ENCODE results near the gene BTBD19. TPM values are rescaled to one million over a fixed set of nuclear protein-coding genes. Genes with fewer than 3 reads are reported as not detected.

The BTBD19 gene
- total and polyA plus RNA-seq, 9 of the 15 experiments (the other 6 are each of a cell fraction or from before 2014, with no cell fraction given) = 0.22 to 2.0 (median 0.95) TPM

DNA sequence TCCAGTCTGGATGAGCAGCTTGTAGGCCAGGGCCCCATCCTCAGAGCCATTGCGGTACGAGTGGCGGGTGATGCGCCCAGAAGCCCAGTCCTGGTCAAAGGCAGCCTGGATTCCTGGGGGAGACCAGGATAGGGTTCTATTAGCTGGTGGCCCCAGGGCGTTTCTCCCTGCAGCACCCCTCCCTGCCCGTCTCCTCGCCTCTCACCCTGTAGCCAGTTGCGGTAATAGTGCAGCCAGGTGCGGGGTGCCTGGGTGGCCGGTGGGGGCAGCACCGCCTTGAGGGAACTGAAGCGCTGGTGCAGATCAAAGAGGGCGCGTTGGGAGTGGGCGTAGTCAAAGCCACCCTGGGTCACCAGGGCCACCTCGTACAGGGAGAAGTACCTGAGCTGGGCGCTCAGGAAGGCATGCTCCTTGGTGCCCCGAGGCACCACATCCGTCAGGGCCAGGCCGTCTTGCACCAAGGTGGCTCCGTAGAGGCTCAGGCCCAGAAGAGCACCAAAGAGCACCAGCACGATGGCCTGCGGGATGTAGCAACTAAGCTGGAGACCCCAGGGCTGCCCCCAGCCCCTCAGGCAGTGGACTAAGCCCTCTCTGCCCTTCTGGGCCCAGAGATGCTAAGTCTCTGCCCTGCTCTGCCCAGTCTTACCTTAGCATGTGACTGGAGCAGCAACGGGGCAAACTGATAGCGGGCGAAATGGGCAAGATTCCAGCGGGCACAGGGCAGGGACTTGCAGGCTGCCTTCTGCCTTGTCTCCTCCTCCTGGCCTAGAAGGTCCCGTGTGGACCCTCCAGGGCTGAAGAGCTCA lies 19.1 kb downstream of the BTBD19 start:
- ChIA-PET CTCF (ENCODE audit: low intra/inter-chr PET ratio) (no interaction called here), POLR2A (interaction anchor here (0.6 to 11.1 kb wide), 12 partner anchors 7 to 513 kb away, joined by 3 to 217 read pairs (median 4); partner anchors contain the start of genes MUTYH, PTCH2 and TOE1)
- Histone ChIP-seq H3K4me3 (no peak overlapping the region), H3K27me3 (ENCODE audit: control insufficient read depth in 2 of 2, insufficient read depth in 2 of 2, low read length in 2 of 2) (no peaks in the 10 kb centered on the region), H4K20me1 (replicated peaks; ENCODE audit: control insufficient read depth, insufficient read depth, low read length) (no peaks in the 10 kb centered on the region), H3K9me3 (replicated peaks; ENCODE audit: control insufficient read depth, insufficient read depth, low read depth, low read length) (no peaks in the 10 kb centered on the region), H2AFZ (ENCODE audit: low read depth, low read length) (peak overlapping the region; percentile 88), H3K27ac (ENCODE audit: extremely low read depth, low read depth, low read length) (no peak overlapping the region), H3K79me2 (ENCODE audit: control insufficient read depth, insufficient read depth, low read length) (no peaks in the 10 kb centered on the region), H3K9ac (ENCODE audit: insufficient read depth in 1 of 2, low read depth in 2 of 2, low read length in 2 of 2) (peak overlapping the region in 1 of 2 experiments; percentile 85; a peak in 2 of 4 replicates), H3K9me1 (ENCODE audit: control insufficient read depth, insufficient read depth, low read length) (no peaks in the 10 kb centered on the region), H3K36me3 (ENCODE audit: control insufficient read depth, insufficient read depth, low read length) (no peaks in the 10 kb centered on the region), H3K4me2 (ENCODE audit: insufficient read depth, low read length) (no peak overlapping the region), H3K4me1 (replicated peaks in 1 of 2; ENCODE audit: control insufficient read depth in 2 of 2, insufficient read depth in 2 of 2, low read length in 2 of 2) (peaks cover 29 to 67% of the 10 kb centered on the region in 2 experiments)
- no TSS peak for BruUV-seq (replicated peaks)
- FAIRE-seq (no peak), ATAC-seq (peak; percentile 36), DNase-seq (ENCODE audit: extremely low read depth in 1 of 4, low spot score in 3 of 4) (peak in 3 of 4 experiments; percentile 38 to 55 (median 48))
- 76% methylated on average over 28 of the region's 28 CpGs for WGBS (ENCODE audit: insufficient coverage, low coverage, missing lambda C conversion rate)
- in situ Hi-C loops (cut with MboI) (no loop called here), intact Hi-C loops (cut with micrococcal nuclease) (no loop called here)
- no peak for TF ChIP-seq U2AF1 (optimal IDR thresholded peaks at IDR 0.05; ENCODE audit: low read depth, low read length)
- TF ChIP-seq RAD21 (CRISPR knock-in tag; conservative IDR thresholded peaks at IDR 0.05 in 1 of 2, IDR thresholded peaks at IDR 0.05 in 1 of 2) = no peak
- peak; percentile 38; the same call in 1 of the 2 replicates for TF ChIP-seq EGR1 (conservative IDR thresholded peaks at IDR 0.05)
- no peak for TF ChIP-seq FIP1L1 (IDR thresholded peaks at IDR 0.05; ENCODE audit: low read depth, low read length, poor library complexity, severe bottlenecking)
- TF ChIP-seq ZNF184 (CRISPR knock-in tag; IDR thresholded peaks at IDR 0.05) = no peak
- TF ChIP-seq ZFP30 (CRISPR knock-in tag; IDR thresholded peaks at IDR 0.05; ENCODE audit: borderline replicate concordance) = no peak
- peak; percentile 90; the same call in 1 of the 2 replicates for TF ChIP-seq TCF7 (IDR thresholded peaks at IDR 0.05; ENCODE audit: borderline replicate concordance)
- TF ChIP-seq, protein P1, sequence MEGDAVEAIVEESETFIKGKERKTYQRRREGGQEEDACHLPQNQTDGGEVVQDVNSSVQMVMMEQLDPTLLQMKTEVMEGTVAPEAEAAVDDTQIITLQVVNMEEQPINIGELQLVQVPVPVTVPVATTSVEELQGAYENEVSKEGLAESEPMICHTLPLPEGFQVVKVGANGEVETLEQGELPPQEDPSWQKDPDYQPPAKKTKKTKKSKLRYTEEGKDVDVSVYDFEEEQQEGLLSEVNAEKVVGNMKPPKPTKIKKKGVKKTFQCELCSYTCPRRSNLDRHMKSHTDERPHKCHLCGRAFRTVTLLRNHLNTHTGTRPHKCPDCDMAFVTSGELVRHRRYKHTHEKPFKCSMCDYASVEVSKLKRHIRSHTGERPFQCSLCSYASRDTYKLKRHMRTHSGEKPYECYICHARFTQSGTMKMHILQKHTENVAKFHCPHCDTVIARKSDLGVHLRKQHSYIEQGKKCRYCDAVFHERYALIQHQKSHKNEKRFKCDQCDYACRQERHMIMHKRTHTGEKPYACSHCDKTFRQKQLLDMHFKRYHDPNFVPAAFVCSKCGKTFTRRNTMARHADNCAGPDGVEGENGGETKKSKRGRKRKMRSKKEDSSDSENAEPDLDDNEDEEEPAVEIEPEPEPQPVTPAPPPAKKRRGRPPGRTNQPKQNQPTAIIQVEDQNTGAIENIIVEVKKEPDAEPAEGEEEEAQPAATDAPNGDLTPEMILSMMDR (IDR thresholded peaks at IDR 0.05 in 2 of 3, conservative IDR thresholded peaks at IDR 0.05 in 1 of 3; ENCODE audit: insufficient read depth in 2 of 3, low read depth in 1 of 3, low read length in 3 of 3) = peak; percentile 39 to 60 (median 44); a peak in 4 of 6 replicates
- TF ChIP-seq GABPB1 (CRISPR knock-in tag; IDR thresholded peaks at IDR 0.05) = no peak
- no peak for TF ChIP-seq MXI1 (IDR thresholded peaks at IDR 0.05; ENCODE audit: low read depth, low read length)
- 0 out of 2 replicates have a peak, but pooled peaks have one; percentile 24 for TF ChIP-seq SMC3 (conservative IDR thresholded peaks at IDR 0.05; ENCODE audit: insufficient read depth, low read depth, low read length)
- TF ChIP-seq PCBP1 (IDR thresholded peaks at IDR 0.05; ENCODE audit: low read depth, low read length, poor library complexity, severe bottlenecking) = no peak
- TF ChIP-seq ZBTB33 (CRISPR knock-in tag; IDR thresholded peaks at IDR 0.05) = peak; percentile 98
- TF ChIP-seq POU5F1 (IDR thresholded peaks at IDR 0.05; ENCODE audit: borderline replicate concordance, low read depth, low read length, partially characterized antibody) = no peak
- no peak for TF ChIP-seq HIVEP1 (CRISPR knock-in tag; IDR thresholded peaks at IDR 0.05)

All from K562 (cell line).